ENCODE results near the gene BOC. TPM values are rescaled to one million over a fixed set of nuclear protein-coding genes. Genes with fewer than 3 reads are reported as not detected.

Gene BOC
- total and polyA plus RNA-seq, 2 of the 8 experiments (the other 6 are each of a cell fraction or from before 2014, with no cell fraction given), result 6.9 to 9.3 TPM

- Histone ChIP-seq H2BK15ac (ENCODE audit: low read length) (no peak overlapping the region), H3K4me3 (ENCODE audit: extremely low read depth in 1 of 4, insufficient read depth in 2 of 4, low read depth in 3 of 4, low read length in 4 of 4) (no peak overlapping the region), H2BK120ac (replicated peaks; ENCODE audit: low read depth, low read length) (no peak overlapping the region), H3K4me1 (replicated peaks in 1 of 4; ENCODE audit: control insufficient read depth in 3 of 4, insufficient read depth in 4 of 4, low read length in 3 of 4) (peaks cover 0 to 5% (median 3%) of the 10 kb centered on the region in 4 experiments; a peak in 4 of 7 replicates), H2BK20ac (ENCODE audit: low read length) (no peak overlapping the region), H3K23ac (ENCODE audit: insufficient read length) (no peak overlapping the region), H3K36me3 (ENCODE audit: control insufficient read depth in 2 of 4, insufficient read depth in 4 of 4, low read length in 3 of 4) (no peaks in the 10 kb centered on the region), H2AK5ac (ENCODE audit: low read depth, low read length) (no peak overlapping the region), H4K20me1 (replicated peaks in 1 of 2; ENCODE audit: control insufficient read depth in 1 of 2, insufficient read depth in 2 of 2, low read length in 2 of 2) (no peaks in the 10 kb centered on the region), H4K5ac (ENCODE audit: insufficient read length, low read depth, low read length) (no peak overlapping the region), H3K27me3 (replicated peaks in 1 of 4; ENCODE audit: control insufficient read depth in 3 of 4, extremely low read depth in 1 of 4, insufficient read depth in 3 of 4, low read length in 3 of 4) (no peaks in the 10 kb centered on the region), H4K91ac (replicated peaks; ENCODE audit: insufficient read length, low read length) (no peak overlapping the region), H2AFZ (ENCODE audit: low read length) (no peak overlapping the region), H3K9me3 (ENCODE audit: insufficient read depth in 2 of 2, low read depth in 1 of 2, low read length in 1 of 2) (no peaks in the 10 kb centered on the region), H3K14ac (ENCODE audit: insufficient read length) (no peak overlapping the region), H3K56ac (replicated peaks; ENCODE audit: insufficient read length, low read depth, low read length) (no peak overlapping the region), H2BK12ac (ENCODE audit: low read depth, low read length) (no peak overlapping the region), H4K8ac (ENCODE audit: extremely low read depth, insufficient read depth, low read length) (no peak overlapping the region), H3K18ac (ENCODE audit: extremely low read depth, low read length) (no peak overlapping the region), H3K79me1 (ENCODE audit: low read depth, low read length) (no peaks in the 10 kb centered on the region), H3K9ac (replicated peaks in 1 of 4; ENCODE audit: extremely low read depth in 1 of 4, low read depth in 3 of 4, low read length in 3 of 4) (no peak overlapping the region), H2BK5ac (ENCODE audit: low read depth, low read length) (no peak overlapping the region), H3K23me2 (ENCODE audit: low read depth, low read length) (no peaks in the 10 kb centered on the region), H3K27ac (ENCODE audit: low read depth, low read length) (no peak overlapping the region), H3K4me2 (ENCODE audit: insufficient read depth in 1 of 2, low read depth in 2 of 2, low read length in 2 of 2) (no peak overlapping the region), H3K79me2 (ENCODE audit: control insufficient read depth in 1 of 2, insufficient read depth in 2 of 2, low read length in 2 of 2) (no peaks in the 10 kb centered on the region), H3K4ac (replicated peaks; ENCODE audit: insufficient read length, low read depth, low read length) (no peak overlapping the region)
- ChIA-PET POLR2A (ENCODE audit: partially characterized antibody) (no interaction called here), CTCF (ENCODE audit: partially characterized antibody) (interaction anchor here (0.8 to 6.1 kb wide), 6 partner anchors 10 to 164 kb away, joined by 3 to 39 read pairs (median 4); no protein-coding TSS in a partner anchor)
- no peak for FAIRE-seq
- 74% methylated on average over 4 of the region's 4 CpGs; no CpG with 5 or more reads in 1 of the 2 experiments for WGBS, 2 experiments (ENCODE audit: extremely low coverage in 1 of 2, insufficient coverage in 1 of 2, insufficient read length in 1 of 2, insufficient replicate concordance in 2 of 2, low coverage in 1 of 2, low lambda C conversion rate in 2 of 2, missing lambda C conversion rate in 1 of 2)
- DNase-seq (ENCODE audit: low read depth in 1 of 2, low spot score in 2 of 2), result no peak
- no peak for TF ChIP-seq SAP30 (IDR thresholded peaks at IDR 0.05; ENCODE audit: insufficient read depth, insufficient replicate concordance, low read length)
- TF ChIP-seq NRF1 (IDR thresholded peaks at IDR 0.05; ENCODE audit: low read depth, low read length), result no peak
- TF ChIP-seq TAF7 (optimal IDR thresholded peaks at IDR 0.05; ENCODE audit: borderline replicate concordance, low read depth, low read length), result no peak
- TF ChIP-seq ATF3 (IDR thresholded peaks at IDR 0.05; ENCODE audit: insufficient read depth, low read depth, low read length), result no peak
- no peak for TF ChIP-seq KDM1A (IDR thresholded peaks at IDR 0.05; ENCODE audit: borderline replicate concordance, low read length)
- TF ChIP-seq CEBPB (IDR thresholded peaks at IDR 0.05; ENCODE audit: low read depth, low read length), result no peak
- no peak for TF ChIP-seq RAD21 (IDR thresholded peaks at IDR 0.05 in 1 of 2, conservative IDR thresholded peaks at IDR 0.05 in 1 of 2; ENCODE audit: low read depth in 2 of 2, low read length in 2 of 2)
- no peak for TF ChIP-seq PHF8 (conservative IDR thresholded peaks at IDR 0.05; ENCODE audit: low read depth, low read length)
- no peak for TF ChIP-seq RBBP5 (IDR thresholded peaks at IDR 0.05; ENCODE audit: borderline replicate concordance, low read depth, low read length)
- TF ChIP-seq SP1 (IDR thresholded peaks at IDR 0.05; ENCODE audit: low read depth, low read length), result no peak
- no peak for TF ChIP-seq CBX8 (IDR thresholded peaks at IDR 0.05; ENCODE audit: borderline replicate concordance, low read depth, low read length)
- no peak for TF ChIP-seq TEAD4 (IDR thresholded peaks at IDR 0.05; ENCODE audit: low read depth, low read length)
- no peak for TF ChIP-seq JUN (IDR thresholded peaks at IDR 0.05; ENCODE audit: low read depth, low read length)
- no peak for TF ChIP-seq TBP (IDR thresholded peaks at IDR 0.05; ENCODE audit: low read depth, low read length)
These were observed 86.5 kb downstream of the BOC start for GRCh38 chr3:113297841-113298240.
